ENCODE data around the gene SMOC1. TPM values are rescaled to one million over a fixed set of nuclear protein-coding genes. Genes with fewer than 3 reads are reported as not detected.

Gene SMOC1
- total RNA-seq, 2 donors from 2014 or later, result not detected

DNA sequence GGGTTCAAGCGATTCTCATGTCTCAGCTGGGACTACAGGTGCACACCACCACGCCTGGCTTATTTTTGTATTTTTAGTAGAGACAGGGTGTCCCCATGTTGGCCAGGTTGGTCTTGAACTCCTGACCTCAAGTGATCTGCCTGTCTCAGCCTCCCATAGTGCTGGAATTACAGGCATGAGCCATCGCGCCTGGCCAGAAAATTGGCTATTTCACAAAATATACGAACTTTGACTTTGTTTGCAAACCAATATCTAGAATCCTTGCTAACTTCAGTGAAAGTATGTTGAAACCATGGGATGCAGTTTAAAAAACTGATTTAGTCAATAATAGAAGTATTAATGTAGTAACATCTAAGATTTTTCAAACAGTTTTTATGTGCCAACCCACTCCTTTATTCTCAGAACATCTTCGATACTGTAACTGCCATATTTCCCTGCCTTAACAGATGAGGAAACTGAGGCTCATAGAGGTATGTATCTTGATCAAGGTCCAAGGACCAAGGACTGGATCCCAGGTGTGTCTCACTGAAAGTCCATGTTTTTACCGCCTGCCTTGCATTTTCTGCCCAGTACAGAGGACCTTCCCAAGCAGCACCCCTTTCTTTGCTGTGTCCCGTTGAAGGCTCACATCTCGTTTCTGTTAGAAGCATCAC is 54.5 kb downstream of the SMOC1 start:
- H3K4me1 ChIP-seq (ENCODE audit: control insufficient read depth, insufficient read depth, low read length), result no peaks in the 10 kb centered on the region
- no peak overlapping the region for H3K9ac ChIP-seq (ENCODE audit: extremely low read depth, low read length, poor library complexity, severe bottlenecking)
- H3K4me3 Mint-ChIP-seq, result no peak overlapping the region
- TF ChIP-seq, protein P1, sequence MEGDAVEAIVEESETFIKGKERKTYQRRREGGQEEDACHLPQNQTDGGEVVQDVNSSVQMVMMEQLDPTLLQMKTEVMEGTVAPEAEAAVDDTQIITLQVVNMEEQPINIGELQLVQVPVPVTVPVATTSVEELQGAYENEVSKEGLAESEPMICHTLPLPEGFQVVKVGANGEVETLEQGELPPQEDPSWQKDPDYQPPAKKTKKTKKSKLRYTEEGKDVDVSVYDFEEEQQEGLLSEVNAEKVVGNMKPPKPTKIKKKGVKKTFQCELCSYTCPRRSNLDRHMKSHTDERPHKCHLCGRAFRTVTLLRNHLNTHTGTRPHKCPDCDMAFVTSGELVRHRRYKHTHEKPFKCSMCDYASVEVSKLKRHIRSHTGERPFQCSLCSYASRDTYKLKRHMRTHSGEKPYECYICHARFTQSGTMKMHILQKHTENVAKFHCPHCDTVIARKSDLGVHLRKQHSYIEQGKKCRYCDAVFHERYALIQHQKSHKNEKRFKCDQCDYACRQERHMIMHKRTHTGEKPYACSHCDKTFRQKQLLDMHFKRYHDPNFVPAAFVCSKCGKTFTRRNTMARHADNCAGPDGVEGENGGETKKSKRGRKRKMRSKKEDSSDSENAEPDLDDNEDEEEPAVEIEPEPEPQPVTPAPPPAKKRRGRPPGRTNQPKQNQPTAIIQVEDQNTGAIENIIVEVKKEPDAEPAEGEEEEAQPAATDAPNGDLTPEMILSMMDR (conservative IDR thresholded peaks at IDR 0.05), result no peak
- no peaks in the 10 kb centered on the region for H3K9me3 Mint-ChIP-seq
- no peaks in the 10 kb centered on the region for H3K36me3 ChIP-seq (ENCODE audit: control insufficient read depth, insufficient read depth, low read length)
- no peaks in the 10 kb centered on the region for H3K9me3 ChIP-seq (ENCODE audit: control insufficient read depth, low read length)
- no peaks in the 10 kb centered on the region for H3K36me3 Mint-ChIP-seq (ENCODE audit: low read depth)
- H3K27me3 Mint-ChIP-seq (ENCODE audit: insufficient read depth), result peaks cover 5% of the 10 kb centered on the region
- H3K4me1 Mint-ChIP-seq, result peaks cover 14% of the 10 kb centered on the region
- H3K27me3 ChIP-seq (ENCODE audit: control insufficient read depth, insufficient read depth, low read length, poor library complexity, severe bottlenecking), result no peaks in the 10 kb centered on the region
- 93% methylated on average over 7 to 9 of the region's 9 CpGs for WGBS, 2 experiments (ENCODE audit: insufficient coverage in 1 of 2, insufficient read length in 1 of 2)
- DNase-seq, result no peak
- H3K27ac ChIP-seq (ENCODE audit: low read depth, low read length), result no peak overlapping the region
- H3K27ac Mint-ChIP-seq, result no peak overlapping the region
- H3K4me3 ChIP-seq (ENCODE audit: low read length), result no peak overlapping the region

- H3K4me1 ChIP-seq (ENCODE audit: control insufficient read depth, insufficient read depth, low read length), result no peaks in the 10 kb centered on the region
- H3K9ac ChIP-seq (ENCODE audit: extremely low read depth, low read length, poor library complexity, severe bottlenecking), result no peak overlapping the region
- H3K9me3 ChIP-seq (ENCODE audit: control insufficient read depth, low read length), result no peaks in the 10 kb centered on the region
- Mint-ChIP-seq H3K36me3 (ENCODE audit: low read depth) (no peaks in the 10 kb centered on the region), H3K9me3 (no peaks in the 10 kb centered on the region), H3K27me3 (ENCODE audit: insufficient read depth) (peaks cover 2% of the 10 kb centered on the region), H3K4me3 (no peak overlapping the region), H3K27ac (no peak overlapping the region), H3K4me1 (peaks cover 31% of the 10 kb centered on the region)
- no peaks in the 10 kb centered on the region for H3K36me3 ChIP-seq (ENCODE audit: control insufficient read depth, insufficient read depth, low read length)
- DNase-seq, result no peak
- TF ChIP-seq, protein P1 (conservative IDR thresholded peaks at IDR 0.05), result no peak
- peak overlapping the region; percentile 75 for H3K27ac ChIP-seq (ENCODE audit: low read depth, low read length)
- 75 to 86% methylated on average over 5 to 11 of the region's 12 CpGs for WGBS, 2 experiments (ENCODE audit: insufficient coverage in 1 of 2, insufficient read length in 1 of 2)
- no peaks in the 10 kb centered on the region for H3K27me3 ChIP-seq (ENCODE audit: control insufficient read depth, insufficient read depth, low read length, poor library complexity, severe bottlenecking)
- no peak overlapping the region for H3K4me3 ChIP-seq (ENCODE audit: low read length)
Measured at GRCh38 chr14:69937367-69938081, 58.3 kb downstream of the SMOC1 start.

DNA sequence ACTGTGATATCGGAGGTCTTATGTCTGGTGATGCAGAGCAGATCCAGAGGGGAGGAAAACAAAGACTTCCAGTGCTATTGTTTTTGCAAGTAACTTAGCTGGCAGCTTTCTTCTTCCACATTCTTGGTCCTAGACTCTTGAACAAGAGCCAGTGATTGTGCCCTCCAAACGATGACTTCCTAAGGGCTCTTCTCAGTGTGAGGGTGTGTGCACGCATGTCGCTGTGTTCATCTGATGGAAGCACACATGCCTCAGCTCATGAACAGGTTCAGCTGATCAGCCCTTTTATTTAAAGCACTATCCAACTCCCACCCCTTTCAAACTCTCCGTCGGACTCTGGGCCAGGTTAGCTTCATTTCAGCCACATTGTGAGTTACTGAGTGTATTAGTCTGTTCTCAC is 59.5 kb downstream of the SMOC1 start:
- Mint-ChIP-seq H3K4me1 (peaks cover 36% of the 10 kb centered on the region), H3K27ac (no peak overlapping the region)

More for the DNA sequence above, 59.5 kb downstream of the SMOC1 start:
- Histone ChIP-seq H3K4me3 (ENCODE audit: low read length) (no peak overlapping the region), H3K9me3 (ENCODE audit: control insufficient read depth, low read length) (no peaks in the 10 kb centered on the region), H3K27ac (ENCODE audit: low read depth, low read length) (no peak overlapping the region), H3K27me3 (ENCODE audit: control insufficient read depth, insufficient read depth, low read length, poor library complexity, severe bottlenecking) (no peaks in the 10 kb centered on the region), H3K4me1 (ENCODE audit: control insufficient read depth, insufficient read depth, low read length) (no peaks in the 10 kb centered on the region), H3K36me3 (ENCODE audit: control insufficient read depth, insufficient read depth, low read length) (no peaks in the 10 kb centered on the region), H3K9ac (ENCODE audit: extremely low read depth, low read length, poor library complexity, severe bottlenecking) (no peak overlapping the region)
- WGBS, 2 experiments (ENCODE audit: insufficient coverage in 1 of 2, insufficient read length in 1 of 2), result 89 to 93% methylated on average over 5 to 6 of the region's 6 CpGs
- H3K4me3 Mint-ChIP-seq, result no peak overlapping the region
- DNase-seq, result no peak
- TF ChIP-seq, protein P1 (conservative IDR thresholded peaks at IDR 0.05), result no peak
- no peaks in the 10 kb centered on the region for H3K9me3 Mint-ChIP-seq
- no peaks in the 10 kb centered on the region for H3K36me3 Mint-ChIP-seq (ENCODE audit: low read depth)
- peaks cover 2% of the 10 kb centered on the region for H3K27me3 Mint-ChIP-seq (ENCODE audit: insufficient read depth)

Measured in endodermal cell (in vitro differentiated cells).